HG02588 (cell line): ENCODE data around the gene LHFPL2.
"Not testable (repeated sequence)": the region's sequence is repeated elsewhere in the genome, so short reads cannot be mapped to it uniquely, and the experiment has no call there.

ENCODE experiments used
- ATAC-seq: cut with Tn5 transposase; IDR thresholded peaks from one replicate; pipeline ENCODE4 v1.9.1; 2021; ENCODE audit warnings: mild to moderate bottlenecking, moderate library complexity; ENCODE audit not compliant: unreplicated experiment

Gene LHFPL2

GRCh38 chr5:78666975-78667374 lies 18.4 kb upstream of the LHFPL2 start:
- not testable (repeated sequence) for ATAC-seq

- no peak for ATAC-seq
Measured at GRCh38 chr5:78666041-78666444, 17.5 kb upstream of the LHFPL2 start.

GRCh38 chr5:78665534-78665933 lies 17.0 kb upstream of the LHFPL2 start:
- no peak for ATAC-seq

- no peak for ATAC-seq
Measured at GRCh38 chr5:78662323-78662722, 13.8 kb upstream of the LHFPL2 start.

GRCh38 chr5:78661691-78662090 lies 13.1 kb upstream of the LHFPL2 start:
- ATAC-seq, result peak; percentile 72

GRCh38 chr5:78661044-78661443 lies 12.5 kb upstream of the LHFPL2 start:
- ATAC-seq, result peak; percentile 30

GRCh38 chr5:78660401-78660800 lies 11.8 kb upstream of the LHFPL2 start:
- ATAC-seq, result no peak

- ATAC-seq, result no peak
Measured at GRCh38 chr5:78659714-78660113, 11.1 kb upstream of the LHFPL2 start.

GRCh38 chr5:78659114-78659513 lies 10.5 kb upstream of the LHFPL2 start:
- ATAC-seq, result no peak

- no peak for ATAC-seq
Measured at GRCh38 chr5:78657201-78657600, 8.6 kb upstream of the LHFPL2 start.

- ATAC-seq, result no peak
Measured at GRCh38 chr5:78655746-78656290, 7.2 kb upstream of the LHFPL2 start.

GRCh38 chr5:78654386-78654785 lies 5.8 kb upstream of the LHFPL2 start:
- no peak for ATAC-seq

GRCh38 chr5:78653681-78654366 lies 5.3 kb upstream of the LHFPL2 start:
- no peak for ATAC-seq

- no peak for ATAC-seq
Measured at GRCh38 chr5:78653031-78653430, 4.5 kb upstream of the LHFPL2 start.

GRCh38 chr5:78651468-78651867 lies 2.9 kb upstream of the LHFPL2 start:
- ATAC-seq, result no peak

GRCh38 chr5:78650531-78650930 lies 2.0 kb upstream of the LHFPL2 start:
- ATAC-seq, result no peak

- ATAC-seq, result no peak
Measured at GRCh38 chr5:78649861-78650496, 1.4 kb upstream of the LHFPL2 start.

- ATAC-seq, result no peak
Measured at GRCh38 chr5:78649211-78649695, 681 bp upstream of the LHFPL2 start.

GRCh38 chr5:78647838-78648358 lies 674 bp downstream of the LHFPL2 start:
- peak; percentile 35 for ATAC-seq

GRCh38 chr5:78647351-78647818 lies 1.2 kb downstream of the LHFPL2 start:
- ATAC-seq, result no peak

GRCh38 chr5:78644741-78645300 lies 3.8 kb downstream of the LHFPL2 start:
- no peak for ATAC-seq

GRCh38 chr5:78644129-78644528 lies 4.4 kb downstream of the LHFPL2 start:
- ATAC-seq, result no peak
